Stimulated activated CD4-positive, alpha-beta T cell treated with anti-CD3 and anti-CD28 coated beads, Interleukin-2, amount 100 ng/mL, for 4 hours (primary cell): Measurements from ENCODE around the gene PCYT2.
"Not testable (repeated sequence)": the region's sequence is repeated elsewhere in the genome, so short reads cannot be mapped to it uniquely, and the experiment has no call there.

ENCODE experiments used
- DNase-seq: peaks from one replicate; pipeline ENCODE4 v3.0.0-alpha.2; 2020; ENCODE audit warnings: low read depth

PCYT2 gene

GRCh38 chr17:81911277-81911961, at the start of gene PCYT2:
Gene PCYT2 (minus strand): TSS chr17:81911399. CDS start chr17:81911355, 44 bp downstream.
- peak; percentile 94 for DNase-seq

GRCh38 chr17:81960130-81960958, 49.1 kb upstream of the PCYT2 start:
- no peak for DNase-seq

GRCh38 chr17:81959362-81960129, 48.3 kb upstream of the PCYT2 start:
- DNase-seq, result peak; percentile 77

GRCh38 chr17:81958633-81959342, 47.6 kb upstream of the PCYT2 start:
- DNase-seq, result no peak

- DNase-seq, result no peak
Observed at GRCh38 chr17:81957691-81958432, 46.7 kb upstream of the PCYT2 start.

GRCh38 chr17:81956607-81957589, 45.7 kb upstream of the PCYT2 start:
- DNase-seq, result no peak

GRCh38 chr17:81955756-81956544, 44.8 kb upstream of the PCYT2 start:
- no peak for DNase-seq

GRCh38 chr17:81955058-81955681, 44.0 kb upstream of the PCYT2 start:
- no peak for DNase-seq

- no peak for DNase-seq
Observed at GRCh38 chr17:81954131-81955057, 43.2 kb upstream of the PCYT2 start.

- DNase-seq, result not testable (repeated sequence)
Observed at GRCh38 chr17:81953443-81953842, 42.2 kb upstream of the PCYT2 start.

- no peak for DNase-seq
Observed at GRCh38 chr17:81952792-81953228, 41.6 kb upstream of the PCYT2 start.

- no peak for DNase-seq
Observed at GRCh38 chr17:81951785-81952684, 40.8 kb upstream of the PCYT2 start.

- DNase-seq, result no peak
Observed at GRCh38 chr17:81950501-81950900, 39.3 kb upstream of the PCYT2 start.

- DNase-seq, result no peak
Observed at GRCh38 chr17:81948635-81949378, 37.6 kb upstream of the PCYT2 start.

GRCh38 chr17:81947189-81947588, 36.0 kb upstream of the PCYT2 start, which contains the start of gene MYADML2:
Gene MYADML2 (minus strand): TSS chr17:81947233. CDS start chr17:81941741, 5,492 bp downstream.
- no peak for DNase-seq

- DNase-seq, result no peak
Observed at GRCh38 chr17:81944858-81945257, 33.7 kb upstream of the PCYT2 start.
